Measurements from ENCODE around the gene C2CD4C.

C2CD4C gene, protein sequence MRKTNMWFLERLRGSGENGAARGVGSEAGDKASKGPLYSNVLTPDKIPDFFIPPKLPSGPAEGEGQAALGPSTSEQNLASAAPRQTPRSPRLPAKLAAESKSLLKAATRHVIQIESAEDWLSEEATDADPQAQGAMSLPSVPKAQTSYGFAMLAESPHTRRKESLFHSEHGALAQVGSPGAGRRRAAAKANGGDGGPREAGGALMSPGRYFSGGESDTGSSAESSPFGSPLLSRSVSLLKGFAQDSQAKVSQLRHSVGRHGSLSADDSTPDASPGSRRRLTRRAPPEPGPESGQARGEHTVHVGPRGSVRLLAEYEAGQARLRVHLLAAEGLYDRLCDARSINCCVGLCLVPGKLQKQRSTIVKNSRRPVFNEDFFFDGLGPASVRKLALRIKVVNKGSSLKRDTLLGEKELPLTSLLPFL

DNA sequence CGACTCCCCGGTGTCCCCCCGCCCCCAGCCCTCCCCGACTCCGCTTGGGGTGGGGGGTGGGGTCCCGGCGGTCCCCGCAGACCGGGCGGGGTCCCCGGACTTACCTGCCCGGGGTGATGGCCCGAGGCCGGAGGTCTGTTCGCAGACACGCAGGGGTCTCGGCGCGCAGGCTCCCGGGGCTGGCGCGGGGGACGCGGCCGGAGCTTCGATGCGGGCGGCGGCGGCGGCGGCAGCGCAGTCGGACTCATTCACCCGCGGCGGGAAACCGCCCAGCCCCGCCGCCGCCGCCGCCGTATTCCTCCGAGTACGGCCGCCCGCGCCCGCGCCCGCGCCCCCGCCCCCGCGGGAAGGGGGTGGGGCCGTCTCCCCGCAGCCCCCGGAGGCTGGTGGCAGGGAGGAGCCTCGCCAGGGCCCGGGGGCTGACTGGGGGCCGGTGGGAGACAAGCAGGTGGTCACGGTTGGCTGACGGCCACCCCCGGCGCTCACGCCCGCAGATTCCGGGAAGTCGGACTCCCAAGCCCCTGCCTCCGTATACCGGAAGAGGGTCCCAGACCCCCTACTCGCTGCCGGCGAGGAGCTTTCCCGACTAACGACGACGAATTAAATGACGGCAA, at the start of gene C2CD4C:
Gene C2CD4C, minus strand, starts transcription at position 246 of the 614 bp plus-strand sequence. CDS start 786 bp downstream, outside the sequence.
- TF ChIP-seq, protein P1, sequence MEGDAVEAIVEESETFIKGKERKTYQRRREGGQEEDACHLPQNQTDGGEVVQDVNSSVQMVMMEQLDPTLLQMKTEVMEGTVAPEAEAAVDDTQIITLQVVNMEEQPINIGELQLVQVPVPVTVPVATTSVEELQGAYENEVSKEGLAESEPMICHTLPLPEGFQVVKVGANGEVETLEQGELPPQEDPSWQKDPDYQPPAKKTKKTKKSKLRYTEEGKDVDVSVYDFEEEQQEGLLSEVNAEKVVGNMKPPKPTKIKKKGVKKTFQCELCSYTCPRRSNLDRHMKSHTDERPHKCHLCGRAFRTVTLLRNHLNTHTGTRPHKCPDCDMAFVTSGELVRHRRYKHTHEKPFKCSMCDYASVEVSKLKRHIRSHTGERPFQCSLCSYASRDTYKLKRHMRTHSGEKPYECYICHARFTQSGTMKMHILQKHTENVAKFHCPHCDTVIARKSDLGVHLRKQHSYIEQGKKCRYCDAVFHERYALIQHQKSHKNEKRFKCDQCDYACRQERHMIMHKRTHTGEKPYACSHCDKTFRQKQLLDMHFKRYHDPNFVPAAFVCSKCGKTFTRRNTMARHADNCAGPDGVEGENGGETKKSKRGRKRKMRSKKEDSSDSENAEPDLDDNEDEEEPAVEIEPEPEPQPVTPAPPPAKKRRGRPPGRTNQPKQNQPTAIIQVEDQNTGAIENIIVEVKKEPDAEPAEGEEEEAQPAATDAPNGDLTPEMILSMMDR (conservative IDR thresholded peaks at IDR 0.05; ENCODE audit: low read length): no peak
- no peak within 1 kb of the TSS for H3K4me3 ChIP-seq (ENCODE audit: low read length)
- DNase-seq (ENCODE audit: low read depth): no peak

DNA sequence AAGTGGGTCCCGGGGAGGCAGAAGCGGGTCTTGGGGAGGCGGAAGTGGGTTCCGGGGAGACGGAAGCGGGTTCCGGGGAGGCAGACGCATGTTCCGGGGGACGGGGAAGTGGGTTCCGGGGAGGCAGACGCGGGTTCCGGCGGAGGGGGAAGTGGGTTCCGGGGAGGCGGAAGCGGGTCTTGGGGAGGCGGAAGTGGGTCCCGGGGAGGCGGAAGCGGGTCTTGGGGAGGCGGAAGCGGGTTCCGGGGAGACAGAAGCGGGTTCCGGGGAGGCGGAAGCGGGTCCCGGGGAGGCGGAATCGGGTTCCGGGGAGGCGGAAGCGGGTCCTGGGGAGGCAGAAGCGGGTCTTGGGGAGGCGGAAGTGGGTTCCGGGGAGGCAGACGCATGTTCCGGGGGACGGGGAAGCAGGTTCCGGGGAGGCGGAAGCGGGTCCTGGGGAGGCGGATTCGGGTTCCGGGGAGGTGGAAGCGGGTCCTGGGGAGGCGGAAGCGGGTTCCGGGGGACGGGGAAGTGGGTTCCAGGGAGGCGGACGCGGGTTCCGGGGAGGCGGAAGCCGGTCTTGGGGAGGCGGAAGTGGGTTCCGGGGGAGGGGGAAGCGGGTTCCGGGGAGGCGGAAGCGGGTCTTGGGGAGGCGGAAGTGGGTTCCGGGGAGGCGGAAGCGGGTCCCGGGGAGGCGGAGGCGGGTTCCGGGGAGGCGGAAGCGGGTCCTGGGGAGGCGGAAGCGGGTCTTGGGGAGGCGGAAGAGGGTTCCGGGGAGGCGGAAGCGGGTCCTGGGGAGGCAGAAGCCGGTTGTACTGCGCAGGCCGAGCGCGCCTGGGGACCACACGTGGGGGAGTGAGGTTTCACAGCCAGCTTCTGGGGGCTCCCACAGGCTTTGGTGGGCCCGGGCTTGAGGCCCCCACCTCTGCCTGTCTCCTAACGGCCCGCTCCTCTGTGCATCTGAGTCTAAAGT, 49.4 kb upstream of the C2CD4C start:
- TF ChIP-seq, protein P1 (conservative IDR thresholded peaks at IDR 0.05; ENCODE audit: low read length): no peak
- no peak for DNase-seq (ENCODE audit: low read depth)
- H3K4me3 ChIP-seq (ENCODE audit: low read length): no peak overlapping the region

DNA sequence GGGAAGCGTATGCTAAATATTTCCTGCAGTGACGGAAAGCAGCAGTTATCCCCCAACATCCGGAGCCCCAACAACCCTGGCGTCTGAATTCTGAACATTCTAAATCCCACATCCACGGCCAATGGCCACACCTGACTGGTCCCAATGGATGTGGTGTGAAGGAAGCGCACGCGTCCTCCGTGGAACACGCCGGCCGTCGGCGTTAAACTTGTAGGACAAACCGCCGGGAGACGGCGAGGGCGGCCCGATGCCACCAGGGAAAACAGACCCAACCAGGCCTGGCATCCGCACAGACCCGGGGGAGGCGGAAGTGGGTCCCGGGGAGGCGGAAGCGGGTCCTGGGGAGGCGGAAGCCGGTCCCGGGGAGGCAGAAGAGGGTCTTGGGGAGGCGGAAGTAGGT, 48.7 kb upstream of the C2CD4C start:
- TF ChIP-seq, protein P1 (conservative IDR thresholded peaks at IDR 0.05; ENCODE audit: low read length): no peak
- no peak overlapping the region for H3K4me3 ChIP-seq (ENCODE audit: low read length)
- DNase-seq (ENCODE audit: low read depth): no peak

DNA sequence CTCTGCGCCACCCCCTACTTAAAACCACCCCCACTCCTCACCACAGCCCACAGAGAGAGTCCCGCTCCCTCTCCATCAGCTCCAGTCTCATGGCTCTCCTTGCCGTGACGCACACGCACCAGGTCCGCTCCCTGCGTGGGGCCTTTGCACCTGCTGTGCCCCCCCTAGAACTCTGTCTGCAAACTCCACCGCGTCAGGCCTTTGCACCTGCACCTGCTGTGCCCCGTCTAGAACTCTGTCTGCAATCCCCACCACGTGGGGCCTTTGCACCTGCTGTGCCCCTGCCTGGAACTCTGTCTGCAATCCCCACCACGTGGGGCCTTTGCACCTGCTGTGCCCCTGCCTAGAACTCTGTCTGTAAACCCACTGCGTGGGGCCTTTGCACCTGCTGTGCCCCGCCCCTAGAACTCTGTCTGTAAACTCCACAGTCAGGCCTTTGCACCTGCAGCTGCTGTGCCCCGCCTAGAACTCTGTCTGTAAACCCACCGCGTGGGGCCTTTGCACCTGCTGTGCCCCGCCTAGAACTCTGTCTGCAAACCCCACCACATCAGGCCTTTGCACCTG, 47.7 kb upstream of the C2CD4C start:
- TF ChIP-seq, protein P1 (conservative IDR thresholded peaks at IDR 0.05; ENCODE audit: low read length): no peak
- no peak for DNase-seq (ENCODE audit: low read depth)
- H3K4me3 ChIP-seq (ENCODE audit: low read length): no peak overlapping the region

DNA sequence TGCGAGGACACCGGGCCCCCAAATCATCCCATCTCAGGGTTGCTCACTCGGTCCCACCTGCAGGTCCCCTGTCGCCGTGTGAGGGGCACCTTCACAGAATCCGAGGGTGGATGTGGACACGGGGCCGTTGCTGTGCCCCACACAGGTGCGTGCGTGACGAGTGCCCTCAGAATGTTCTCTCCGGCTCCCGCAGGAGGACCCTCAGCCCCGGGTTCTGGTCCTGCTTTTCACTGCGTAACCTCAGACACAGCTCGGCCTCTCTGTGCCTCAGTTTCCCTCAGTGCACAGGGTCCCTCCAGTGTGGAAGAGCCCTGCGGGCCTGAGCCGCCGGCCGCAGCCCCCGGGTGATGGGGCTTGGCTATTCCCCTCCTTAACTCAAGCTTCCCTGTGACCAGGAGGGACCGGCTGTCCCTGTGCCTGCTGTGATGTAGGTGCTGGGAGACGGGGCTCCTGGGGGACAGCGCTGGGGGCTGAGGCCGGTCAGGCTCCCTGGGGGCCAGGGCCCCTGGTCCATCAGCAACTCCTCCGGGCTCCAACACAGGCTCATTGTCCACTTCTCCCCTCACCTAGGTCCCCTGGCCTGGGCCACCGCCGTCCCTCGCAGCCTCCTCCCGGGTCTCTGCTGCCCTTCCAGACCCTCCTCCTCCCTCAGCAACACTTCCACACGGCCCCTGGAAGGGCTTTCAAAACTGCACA, 47.1 kb upstream of the C2CD4C start:
- H3K4me3 ChIP-seq (ENCODE audit: low read length): no peak overlapping the region
- TF ChIP-seq, protein P1 (conservative IDR thresholded peaks at IDR 0.05; ENCODE audit: low read length): no peak
- no peak for DNase-seq (ENCODE audit: low read depth)

DNA sequence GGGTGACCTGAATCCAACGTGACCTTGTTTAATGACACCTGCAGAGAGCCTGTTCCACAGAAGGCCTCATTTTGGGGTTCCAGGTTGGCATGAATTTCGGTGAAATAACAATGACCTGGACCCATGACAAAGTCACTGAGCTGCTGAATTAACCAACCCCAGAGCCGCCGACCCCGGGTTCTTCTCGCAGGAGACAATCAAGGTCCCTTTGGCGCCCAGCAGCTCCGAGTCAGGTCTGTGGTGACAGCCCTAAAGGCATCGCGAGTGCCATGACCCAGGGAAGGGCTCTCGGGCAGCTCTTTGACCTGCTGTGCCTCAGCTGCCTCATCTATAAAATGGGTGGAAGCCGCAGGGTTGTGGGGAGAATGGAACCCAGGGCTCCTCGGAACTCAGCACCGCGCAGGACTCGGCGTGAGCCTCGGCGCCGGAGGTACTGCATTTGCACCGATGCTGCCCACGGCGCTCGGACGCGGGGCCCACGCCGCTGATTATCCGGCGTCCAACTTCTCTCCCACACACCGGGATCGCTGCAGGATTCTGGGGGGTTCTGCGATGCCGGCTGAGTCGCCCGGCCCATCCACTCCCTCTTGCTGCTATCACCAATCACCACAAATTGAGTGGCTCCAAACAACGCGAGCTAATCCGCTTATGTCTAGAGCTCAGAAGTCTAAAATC, 46.2 kb upstream of the C2CD4C start:
- H3K4me3 ChIP-seq (ENCODE audit: low read length): no peak overlapping the region
- DNase-seq (ENCODE audit: low read depth): no peak
- TF ChIP-seq, protein P1 (conservative IDR thresholded peaks at IDR 0.05; ENCODE audit: low read length): no peak
